H1 (cell line): ENCODE data around the gene VDR. TPM values are rescaled to one million over a fixed set of nuclear protein-coding genes. Genes with fewer than 3 reads are reported as not detected.

ENCODE experiments used
- CTCF ChIA-PET: fragments of 300-600 bp; sonication (Branson Sonifier 250); formaldehyde crosslinking; loops from one replicate; lab custom pipeline; 2021; ENCODE audit not compliant: partially characterized antibody; lab: Charles Lee
- POLR2A ChIA-PET: fragments of 300-600 bp; sonication (Branson Sonifier 250); formaldehyde crosslinking; loops from one replicate; lab custom pipeline; 2021; ENCODE audit warnings: inconsistent platforms; ENCODE audit not compliant: partially characterized antibody; lab: Charles Lee
- DNase-seq, 2 experiments: peaks; one replicate each; pipeline versions ENCODE4 v3.0.0 to v3.0.0-alpha.2; 2010 to 2022; ENCODE audit warnings: low spot score in 2 of 2, low read depth in 1 of 2, mixed read lengths in 1 of 2
- FAIRE-seq: peaks from 2 replicates; lab custom pipeline; 2011; peaks lifted over from hg19 to GRCh38; lab: Jason Lieb, UNC
- H2AFZ ChIP-seq: 2 replicates; pipeline ENCODE4 v1.8.1; 2012; ENCODE audit warnings: low read length, inconsistent platforms
- H2AK5ac ChIP-seq: 2 replicates; pipeline ENCODE4 v1.6.1; 2013; ENCODE audit warnings: low read depth, low read length
- H2BK120ac ChIP-seq: replicated peaks from 2 replicates; pipeline ENCODE3; 2013; ENCODE audit warnings: low read depth, low read length, inconsistent platforms
- H2BK12ac ChIP-seq: 2 replicates; pipeline ENCODE4 v1.6.1; 2013; ENCODE audit warnings: low read depth, low read length
- H2BK15ac ChIP-seq: 2 replicates; pipeline ENCODE4 v1.6.1; 2013; ENCODE audit warnings: low read length
- H2BK20ac ChIP-seq: 2 replicates; pipeline ENCODE4 v1.6.1; 2013; ENCODE audit warnings: low read length
- H2BK5ac ChIP-seq: 2 replicates; pipeline ENCODE4 v1.6.1; 2013; ENCODE audit warnings: low read depth, low read length
- H3K14ac ChIP-seq: 2 replicates; pipeline ENCODE4 v1.6.1; 2013; ENCODE audit warnings: inconsistent platforms; ENCODE audit not compliant: insufficient read length
- H3K18ac ChIP-seq: 2 replicates; pipeline ENCODE4 v1.6.1; 2013; ENCODE audit warnings: low read length; ENCODE audit errors: extremely low read depth
- H3K23ac ChIP-seq: 2 replicates; pipeline ENCODE4 v1.6.1; 2013; ENCODE audit warnings: inconsistent platforms; ENCODE audit not compliant: insufficient read length
- H3K23me2 ChIP-seq: 2 replicates; pipeline ENCODE4 v1.6.1; 2013; ENCODE audit warnings: low read depth, low read length
- H3K27ac ChIP-seq: 2 replicates; pipeline ENCODE4 v1.6.1; 2011; ENCODE audit warnings: low read depth, low read length, inconsistent platforms
- H3K27me3 ChIP-seq, 4 experiments: replicated peaks in 1 of 4; 1 replicate in 1 of 4; 2 replicates in 3 of 4; pipeline versions ENCODE4 v1.6.1 to v1.8.1; 2011 to 2013; ENCODE audit warnings: low read length in 3 of 4, mild to moderate bottlenecking in 3 of 4, inconsistent platforms in 2 of 4, mixed read lengths in 2 of 4, moderate library complexity in 1 of 4; ENCODE audit not compliant: control insufficient read depth in 3 of 4, insufficient read depth in 3 of 4; ENCODE audit errors: extremely low read depth in 1 of 4
- H3K36me3 ChIP-seq, 4 experiments: 2 replicates each; pipeline versions ENCODE4 v1.6.1 to v1.8.1; 2011 to 2013; ENCODE audit warnings: mild to moderate bottlenecking in 4 of 4, low read length in 3 of 4, moderate library complexity in 2 of 4, control low read depth in 1 of 4, inconsistent platforms in 1 of 4; ENCODE audit not compliant: insufficient read depth in 4 of 4, control insufficient read depth in 2 of 4
- H3K4ac ChIP-seq: replicated peaks from 2 replicates; pipeline ENCODE3; 2013; ENCODE audit warnings: low read length, low read depth, mixed read lengths, inconsistent platforms; ENCODE audit not compliant: insufficient read length
- H3K4me1 ChIP-seq, 4 experiments: replicated peaks in 1 of 4; 1 replicate in 1 of 4; 2 replicates in 3 of 4; pipeline versions ENCODE4 v1.6.1 to v1.8.1; 2011 to 2013; ENCODE audit warnings: low read length in 3 of 4, inconsistent platforms in 2 of 4, mixed read lengths in 1 of 4; ENCODE audit not compliant: insufficient read depth in 4 of 4, control insufficient read depth in 3 of 4
- H3K4me2 ChIP-seq, 2 experiments: 2 replicates each; pipeline versions ENCODE4 v1.6.1 to v1.8.1; 2011 to 2013; ENCODE audit warnings: low read depth in 2 of 2, low read length in 2 of 2, control low read depth in 1 of 2, inconsistent platforms in 1 of 2, mild to moderate bottlenecking in 1 of 2; ENCODE audit not compliant: insufficient read depth in 1 of 2
- H3K4me3 ChIP-seq, 4 experiments: fragments of 200-600, 300-600 bp in 1 of 4; sonication (generic), shearing (Covaris generic), sonication (Bioruptor Twin) in 1 of 4; 2 replicates each; pipeline versions ENCODE4 v1.5.1 to v1.8.1; 2011 to 2016; ENCODE audit warnings: low read length in 4 of 4, low read depth in 3 of 4, control low read depth in 2 of 4, inconsistent platforms in 2 of 4, mild to moderate bottlenecking in 2 of 4, mixed read lengths in 1 of 4, moderate library complexity in 1 of 4; ENCODE audit not compliant: insufficient read depth in 2 of 4; ENCODE audit errors: extremely low read depth in 1 of 4
- H3K56ac ChIP-seq: replicated peaks from 2 replicates; pipeline ENCODE3; 2013; ENCODE audit warnings: low read depth, mild to moderate bottlenecking, mixed read lengths, low read length, inconsistent platforms; ENCODE audit not compliant: insufficient read length
- H3K79me1 ChIP-seq: 2 replicates; pipeline ENCODE4 v1.6.1; 2013; ENCODE audit warnings: low read depth, low read length, control low read depth
- H3K79me2 ChIP-seq, 2 experiments: 2 replicates each; pipeline versions ENCODE4 v1.6.1 to v1.8.1; 2012 to 2013; ENCODE audit warnings: low read length in 2 of 2, mild to moderate bottlenecking in 2 of 2, inconsistent platforms in 1 of 2; ENCODE audit not compliant: insufficient read depth in 2 of 2, control insufficient read depth in 1 of 2
- H3K9ac ChIP-seq, 4 experiments: replicated peaks in 1 of 4; 1 replicate in 1 of 4; 2 replicates in 3 of 4; pipeline versions ENCODE4 v1.6.1 to v1.8.1; 2011 to 2013; ENCODE audit warnings: low read depth in 3 of 4, low read length in 3 of 4, control low read depth in 2 of 4, mild to moderate bottlenecking in 2 of 4, moderate library complexity in 2 of 4, inconsistent platforms in 1 of 4; ENCODE audit errors: extremely low read depth in 1 of 4
- H3K9me3 ChIP-seq, 2 experiments: 2 replicates each; pipeline versions ENCODE4 v1.6.1 to v1.8.1; 2012 to 2013; ENCODE audit warnings: mild to moderate bottlenecking in 2 of 2, moderate library complexity in 2 of 2, control low read depth in 1 of 2, inconsistent platforms in 1 of 2, low read depth in 1 of 2, low read length in 1 of 2, mixed read lengths in 1 of 2; ENCODE audit not compliant: insufficient read depth in 2 of 2
- H4K20me1 ChIP-seq, 2 experiments: replicated peaks in 1 of 2; 2 replicates each; pipeline versions ENCODE3 to v1.8.1; 2011 to 2013; ENCODE audit warnings: inconsistent platforms in 2 of 2, low read length in 2 of 2, mild to moderate bottlenecking in 1 of 2; ENCODE audit not compliant: insufficient read depth in 2 of 2, control insufficient read depth in 1 of 2
- H4K5ac ChIP-seq: 2 replicates; pipeline ENCODE4 v1.6.1; 2013; ENCODE audit warnings: low read length, low read depth, mixed read lengths, inconsistent platforms; ENCODE audit not compliant: insufficient read length
- H4K8ac ChIP-seq: 2 replicates; pipeline ENCODE4 v1.8.0; 2013; ENCODE audit warnings: mild to moderate bottlenecking, moderate library complexity, low read length, inconsistent platforms; ENCODE audit not compliant: insufficient read depth; ENCODE audit errors: extremely low read depth
- H4K91ac ChIP-seq: replicated peaks from 2 replicates; pipeline ENCODE3; 2013; ENCODE audit warnings: low read length, mixed read lengths, inconsistent platforms; ENCODE audit not compliant: insufficient read length
- ATF2 ChIP-seq: IDR thresholded peaks from 2 replicates; pipeline ENCODE4 v1.6.1; 2012; ENCODE audit warnings: low read length, inconsistent platforms
- CBX8 ChIP-seq: fragments of 300-800, 300-1000 bp; sonication (generic); IDR thresholded peaks from 2 replicates; pipeline ENCODE4 v1.7.1; 2016; ENCODE audit warnings: low read depth, low read length, borderline replicate concordance
- CTCF ChIP-seq, 3 experiments: IDR thresholded peaks; 1 replicate in 2 of 3; 2 replicates in 1 of 3; pipeline versions ENCODE4 v1.5.1 to v1.6.1; 2011; ENCODE audit warnings: low read length in 3 of 3, mild to moderate bottlenecking in 3 of 3, inconsistent platforms in 2 of 3, low read depth in 1 of 3, moderate library complexity in 1 of 3; ENCODE audit not compliant: insufficient read depth in 1 of 3; ENCODE audit errors: control extremely low read depth in 1 of 3
- EZH2 ChIP-seq: fragments of 200-600 bp; sonication (generic); IDR thresholded peaks from 2 replicates; pipeline ENCODE4 v1.7.1; 2012; ENCODE audit warnings: low read depth, mild to moderate bottlenecking, moderate library complexity, low read length, inconsistent platforms; ENCODE audit not compliant: severe bottlenecking
- KDM1A ChIP-seq: fragments of 200-600, 300-600 bp; sonication (generic); IDR thresholded peaks from 2 replicates; pipeline ENCODE4 v1.7.1; 2016; ENCODE audit warnings: mild to moderate bottlenecking, low read length, borderline replicate concordance
- MAFK ChIP-seq: IDR thresholded peaks from 2 replicates; pipeline ENCODE4 v1.6.1; 2012; ENCODE audit warnings: low read depth, mild to moderate bottlenecking, improper control_type of control experiment, low read length
- POU5F1 ChIP-seq: IDR thresholded peaks from 2 replicates; pipeline ENCODE4 v1.6.1; 2011; ENCODE audit warnings: low read depth, mild to moderate bottlenecking, low read length, moderate library complexity
- RBBP5 ChIP-seq: IDR thresholded peaks from 2 replicates; pipeline ENCODE4 v1.7.1; 2012; ENCODE audit warnings: low read depth, mild to moderate bottlenecking, inconsistent platforms, low read length, moderate library complexity, borderline replicate concordance
- SP1 ChIP-seq: IDR thresholded peaks from 2 replicates; pipeline ENCODE4 v1.6.1; 2011; ENCODE audit warnings: low read depth, low read length
- YY1 ChIP-seq: IDR thresholded peaks from 2 replicates; pipeline ENCODE4 v1.6.1; 2011; ENCODE audit warnings: low read depth, mild to moderate bottlenecking, low read length
- WGBS, 2 experiments: shearing (Covaris generic) in 1 of 2; methylation state at CpG; one replicate each; pipeline versions ENCODE4 v1.1.6 to v1.1.7; 2013 to 2015; ENCODE audit warnings: low lambda C conversion rate in 2 of 2, mixed read lengths in 2 of 2, inconsistent platforms in 1 of 2, low coverage in 1 of 2, missing lambda C conversion rate in 1 of 2; ENCODE audit not compliant: insufficient replicate concordance in 2 of 2, insufficient coverage in 1 of 2, insufficient read length in 1 of 2; ENCODE audit errors: extremely low coverage in 1 of 2, missing lambda C conversion rate in 1 of 2; 5-methylcytosine and 5-hydroxymethylcytosine counted together
- polyA plus RNA-seq, 7 experiments: library from polyadenylated mRNA; depleted of rRNA in 3 of 7; stranded (reverse) in 5 of 7; unstranded in 2 of 7; fragments of >200 nt in 5 of 7; fragments of 200-250 nt in 2 of 7; gene quantifications; 1 replicate in 5 of 7; 2 replicates in 1 of 7; 4 replicates in 1 of 7; pipeline versions ENCODE4 v1.2.1 to v1.2.3, GENCODE V29; 2011 to 2013; ENCODE audit warnings: missing spikeins in 2 of 7, mixed read lengths in 2 of 7
- total RNA-seq: library from RNA; stranded (reverse); fragmentation: NEBNext Ultra II Directional; extraction: Animal tissue kit (Norgen Biotek cat#: 25700); gene quantifications from 2 replicates; pipeline ENCODE4 v1.2.1, GENCODE V29; 2021

The VDR gene
- total and polyA plus RNA-seq, 2 of the 8 experiments (the other 6 are each of a cell fraction or from before 2014, with no cell fraction given) = 0.44 to 0.65 TPM

GRCh38 chr12:47931187-47931586 lies 26.4 kb upstream of the VDR start:
- DNase-seq (no peak), FAIRE-seq (no peak)
- no peaks in the 10 kb centered on the region for H4K20me1 ChIP-seq
- no peak overlapping the region for H3K4ac ChIP-seq
- no peak overlapping the region for H3K14ac ChIP-seq
- no peaks in the 10 kb centered on the region for H3K23me2 ChIP-seq
- H4K5ac ChIP-seq = no peak overlapping the region
- H4K8ac ChIP-seq = no peak overlapping the region
- H3K9ac ChIP-seq = no peak overlapping the region
- H4K91ac ChIP-seq = no peak overlapping the region
- peaks cover 2 to 7% (median 3%) of the 10 kb centered on the region in 4 experiments; a peak in 2 of 7 replicates for H3K27me3 ChIP-seq
- CTCF ChIA-PET = interaction anchor here (0.9 to 1.8 kb wide), 8 partner anchors 9 to 76 kb away, joined by 3 to 7 read pairs (median 4); partner anchors contain the start of gene VDR
- POLR2A ChIA-PET = no interaction called here
- no peak overlapping the region for H2BK120ac ChIP-seq
- H3K23ac ChIP-seq = no peak overlapping the region
- no peak overlapping the region for H3K4me3 ChIP-seq
- H2BK15ac ChIP-seq = no peak overlapping the region
- no peak overlapping the region for H2BK5ac ChIP-seq
- H2AK5ac ChIP-seq = no peak overlapping the region
- H3K4me2 ChIP-seq = no peak overlapping the region
- no peak overlapping the region for H3K18ac ChIP-seq
- H3K27ac ChIP-seq = no peak overlapping the region
- H3K4me1 ChIP-seq = no peaks in the 10 kb centered on the region
- H2BK20ac ChIP-seq = no peak overlapping the region
- H3K79me2 ChIP-seq = no peaks in the 10 kb centered on the region
- H3K79me1 ChIP-seq = no peaks in the 10 kb centered on the region
- 64% methylated on average over 1 of the region's 1 CpG; no CpG with 5 or more reads in 1 of the 2 experiments for WGBS, 2 experiments
- H2AFZ ChIP-seq = no peak overlapping the region
- H3K36me3 ChIP-seq = no peaks in the 10 kb centered on the region
- no peak overlapping the region for H2BK12ac ChIP-seq
- no peaks in the 10 kb centered on the region for H3K9me3 ChIP-seq
- H3K56ac ChIP-seq = no peak overlapping the region
- no peak for TF ChIP-seq ATF2
- TF ChIP-seq POU5F1 = no peak
- TF ChIP-seq MAFK = no peak
- no peak for TF ChIP-seq KDM1A
- TF ChIP-seq SP1 = no peak
- no peak for TF ChIP-seq YY1
- TF ChIP-seq CBX8 = no peak
- no peak for TF ChIP-seq CTCF (IDR thresholded peaks at IDR 0.05; ENCODE audit: control extremely low read depth in 1 of 3, insufficient read depth in 1 of 3, low read depth in 1 of 3, low read length in 3 of 3)
- TF ChIP-seq EZH2 = no peak
- no peak for TF ChIP-seq RBBP5
